Fibroblast of lung (primary cell): Measurements from ENCODE around the gene ATRN. TPM values are rescaled to one million over a fixed set of nuclear protein-coding genes. Genes with fewer than 3 reads are reported as not detected.

Experiments
- DNase-seq, 2 donors: peaks; one replicate each; pipeline versions ENCODE4 v3.0.0 to v3.0.0-alpha.2; 2010; ENCODE audit warnings: low read depth in 2 of 2
- H2AFZ ChIP-seq: 2 replicates; pipeline ENCODE4 v1.5.1; 2012; ENCODE audit warnings: low read length, control low read depth, inconsistent platforms
- H3K27ac ChIP-seq: 2 replicates; pipeline ENCODE4 v1.5.1; 2011; ENCODE audit warnings: low read length, control low read depth; ENCODE audit not compliant: insufficient read depth
- H3K27me3 ChIP-seq: 2 replicates; pipeline ENCODE4 v1.5.1; 2011; ENCODE audit warnings: mild to moderate bottlenecking, low read length; ENCODE audit not compliant: control insufficient read depth, insufficient read depth
- H3K36me3 ChIP-seq: 2 replicates; pipeline ENCODE4 v1.5.1; 2011; ENCODE audit warnings: low read length; ENCODE audit not compliant: control insufficient read depth, insufficient read depth
- H3K4me1 ChIP-seq: 2 replicates; pipeline ENCODE4 v1.5.1; 2011; ENCODE audit warnings: low read length; ENCODE audit not compliant: control insufficient read depth, insufficient read depth; ENCODE audit errors: extremely low read depth
- H3K4me2 ChIP-seq: 2 replicates; pipeline ENCODE4 v1.5.1; 2011; ENCODE audit warnings: low read length, control low read depth; ENCODE audit not compliant: insufficient read depth; ENCODE audit errors: extremely low read depth
- H3K4me3 ChIP-seq, 4 experiments: fragments of 200-600 bp in 1 of 4; sonication (generic) in 1 of 4; replicated peaks in 1 of 4; 2 replicates each; pipeline ENCODE4 v1.5.1; 2011 to 2016; ENCODE audit warnings: low read length in 4 of 4, low read depth in 3 of 4, mild to moderate bottlenecking in 3 of 4, control low read depth in 2 of 4, inconsistent platforms in 1 of 4, mixed read lengths in 1 of 4; ENCODE audit not compliant: insufficient read depth in 1 of 4; ENCODE audit errors: control extremely low read depth in 1 of 4
- H3K79me2 ChIP-seq: 2 replicates; pipeline ENCODE4 v1.5.1; 2012; ENCODE audit warnings: mild to moderate bottlenecking, low read length, inconsistent platforms; ENCODE audit not compliant: control insufficient read depth, insufficient read depth
- H3K9ac ChIP-seq: 2 replicates; pipeline ENCODE4 v1.5.1; 2011; ENCODE audit warnings: mild to moderate bottlenecking, low read length, control low read depth; ENCODE audit not compliant: insufficient read depth
- H3K9me3 ChIP-seq: 2 replicates; pipeline ENCODE4 v1.5.1; 2012; ENCODE audit warnings: low read depth, low read length; ENCODE audit not compliant: control insufficient read depth, insufficient read depth
- H4K20me1 ChIP-seq: 2 replicates; pipeline ENCODE4 v1.5.1; 2011; ENCODE audit warnings: low read length; ENCODE audit not compliant: control insufficient read depth, insufficient read depth; ENCODE audit errors: extremely low read depth
- EZH2 ChIP-seq: IDR thresholded peaks from 2 replicates; pipeline ENCODE4 v1.5.1; 2012; ENCODE audit warnings: low read length, control low read depth, mild to moderate bottlenecking; ENCODE audit errors: missing control alignments
- polyA plus RNA-seq, 2 donors: library from polyadenylated mRNA; depleted of rRNA in 1 of 2; stranded (reverse) in 1 of 2; unstranded in 1 of 2; fragments of >200 nt; gene quantifications; 2 replicates each; pipeline ENCODE4 v1.2.1, GENCODE V29; 2011 to 2012; ENCODE audit warnings: missing spikeins in 1 of 2
- total RNA-seq: library from RNA; depleted of rRNA; stranded (reverse); fragments of >200 nt; gene quantifications from 2 replicates; pipeline ENCODE4 v1.2.1, GENCODE V29; 2014
- TF ChIP-seq, protein P1 (sequence below), 2 donors: IDR thresholded peaks in 1 of 2; conservative IDR thresholded peaks in 1 of 2; 1 replicate in 1 of 2; 2 replicates in 1 of 2; pipeline ENCODE4 v1.5.1; 2011 to 2012; ENCODE audit warnings: low read length in 2 of 2, control low read depth in 1 of 2, inconsistent platforms in 1 of 2, low read depth in 1 of 2, mild to moderate bottlenecking in 1 of 2

The ATRN gene
- total and polyA plus RNA-seq, 2 donors (not counting 1 experiment from before 2014, with no cell fraction given) = 30.6 to 48.8 TPM

DNA sequence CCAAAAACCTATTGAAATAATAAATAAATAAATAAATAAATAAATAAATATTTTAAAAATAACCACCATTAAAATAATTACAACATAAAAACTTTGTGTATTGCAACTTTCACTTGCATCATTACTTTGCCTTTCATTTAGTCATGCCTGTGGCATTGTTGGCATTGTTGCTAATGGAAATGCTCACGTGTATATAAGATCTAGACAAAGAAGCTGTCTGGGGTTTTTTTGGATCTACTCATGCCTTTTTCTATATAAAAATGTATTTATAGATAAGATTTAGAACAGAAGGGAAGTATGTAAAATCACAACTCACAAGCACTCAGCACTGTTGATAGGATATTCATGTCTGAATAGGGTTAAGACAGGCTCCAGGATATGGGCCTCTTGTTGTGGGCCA lies 164.5 kb downstream of the ATRN start:
- no peak for TF ChIP-seq EZH2
- TF ChIP-seq, protein P1, sequence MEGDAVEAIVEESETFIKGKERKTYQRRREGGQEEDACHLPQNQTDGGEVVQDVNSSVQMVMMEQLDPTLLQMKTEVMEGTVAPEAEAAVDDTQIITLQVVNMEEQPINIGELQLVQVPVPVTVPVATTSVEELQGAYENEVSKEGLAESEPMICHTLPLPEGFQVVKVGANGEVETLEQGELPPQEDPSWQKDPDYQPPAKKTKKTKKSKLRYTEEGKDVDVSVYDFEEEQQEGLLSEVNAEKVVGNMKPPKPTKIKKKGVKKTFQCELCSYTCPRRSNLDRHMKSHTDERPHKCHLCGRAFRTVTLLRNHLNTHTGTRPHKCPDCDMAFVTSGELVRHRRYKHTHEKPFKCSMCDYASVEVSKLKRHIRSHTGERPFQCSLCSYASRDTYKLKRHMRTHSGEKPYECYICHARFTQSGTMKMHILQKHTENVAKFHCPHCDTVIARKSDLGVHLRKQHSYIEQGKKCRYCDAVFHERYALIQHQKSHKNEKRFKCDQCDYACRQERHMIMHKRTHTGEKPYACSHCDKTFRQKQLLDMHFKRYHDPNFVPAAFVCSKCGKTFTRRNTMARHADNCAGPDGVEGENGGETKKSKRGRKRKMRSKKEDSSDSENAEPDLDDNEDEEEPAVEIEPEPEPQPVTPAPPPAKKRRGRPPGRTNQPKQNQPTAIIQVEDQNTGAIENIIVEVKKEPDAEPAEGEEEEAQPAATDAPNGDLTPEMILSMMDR (conservative IDR thresholded peaks at IDR 0.05 in 1 of 2, IDR thresholded peaks at IDR 0.05 in 1 of 2; ENCODE audit: low read depth in 1 of 2, low read length in 2 of 2) = no peak
- Histone ChIP-seq H3K4me1 (no peaks in the 10 kb centered on the region), H4K20me1 (no peaks in the 10 kb centered on the region), H3K9ac (no peak overlapping the region), H2AFZ (no peak overlapping the region), H3K27ac (no peak overlapping the region), H3K27me3 (no peaks in the 10 kb centered on the region), H3K36me3 (no peaks in the 10 kb centered on the region), H3K4me2 (no peak overlapping the region), H3K9me3 (no peaks in the 10 kb centered on the region), H3K79me2 (no peaks in the 10 kb centered on the region), H3K4me3 (no peak overlapping the region)
- no peak for DNase-seq

DNA sequence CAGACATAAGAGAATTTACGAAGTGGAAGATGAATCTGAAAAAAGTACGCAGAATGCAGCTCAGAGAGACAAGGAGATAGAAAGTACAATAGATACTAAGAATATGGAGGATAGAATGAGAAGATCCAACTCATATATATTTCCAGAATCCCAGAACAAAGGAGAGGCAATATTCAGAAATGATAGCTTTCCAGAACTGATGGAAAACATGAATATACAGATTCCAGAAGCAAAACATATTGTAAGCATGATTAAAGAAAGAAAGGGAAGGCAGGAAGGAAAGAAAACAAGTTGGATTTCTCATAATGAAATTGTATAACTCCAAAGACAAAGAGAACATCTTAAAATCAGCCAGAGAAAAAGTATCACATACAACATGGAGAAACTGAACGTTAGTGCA lies 169.4 kb downstream of the ATRN start:
- Histone ChIP-seq H3K9ac (no peak overlapping the region), H3K4me2 (no peak overlapping the region), H3K79me2 (no peaks in the 10 kb centered on the region), H3K4me3 (no peak overlapping the region), H3K9me3 (no peaks in the 10 kb centered on the region), H2AFZ (no peak overlapping the region), H3K36me3 (peaks cover under 1% of the 10 kb centered on the region), H4K20me1 (no peaks in the 10 kb centered on the region), H3K27ac (no peak overlapping the region), H3K27me3 (no peaks in the 10 kb centered on the region), H3K4me1 (no peaks in the 10 kb centered on the region)
- TF ChIP-seq, protein P1 (conservative IDR thresholded peaks at IDR 0.05 in 1 of 2, IDR thresholded peaks at IDR 0.05 in 1 of 2; ENCODE audit: low read depth in 1 of 2, low read length in 2 of 2) = no peak
- TF ChIP-seq EZH2 = no peak
- no peak for DNase-seq

DNA sequence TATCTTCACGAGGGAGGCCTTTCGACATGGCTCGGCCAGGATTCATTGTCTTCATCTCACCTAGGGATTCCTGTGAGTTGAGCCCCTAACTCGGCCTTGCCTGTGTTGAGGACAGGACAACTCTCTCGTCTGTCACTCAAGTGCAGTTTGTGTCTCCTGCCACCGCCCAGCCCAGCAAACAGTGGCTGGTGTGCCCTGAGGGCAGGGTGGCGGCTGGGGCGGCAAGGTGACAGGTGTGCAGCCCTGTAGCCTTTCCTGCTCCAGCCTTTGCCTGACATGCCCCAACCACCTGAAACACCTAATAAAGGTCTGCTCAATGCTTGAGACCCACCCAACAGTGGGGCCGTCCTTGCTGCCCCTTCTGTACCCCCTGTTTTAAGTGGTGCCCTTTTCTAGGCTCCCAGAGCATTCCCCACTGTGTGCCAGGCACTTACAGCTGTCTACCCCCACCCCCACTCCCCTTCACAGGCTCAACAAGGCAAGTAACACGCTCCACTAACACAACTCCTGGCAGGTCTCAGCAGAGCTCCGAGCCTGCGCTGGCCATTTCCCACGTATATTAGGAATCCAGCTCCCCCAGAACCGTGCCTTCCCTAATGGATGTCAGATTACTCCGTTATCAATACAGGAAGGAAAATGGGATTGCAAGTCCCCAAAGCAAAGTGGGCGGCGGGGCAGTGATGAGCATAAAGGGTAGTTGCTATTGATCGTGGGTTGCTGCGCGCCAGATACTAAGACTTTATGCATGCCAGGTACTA lies 174.7 kb downstream of the ATRN start:
- no peaks in the 10 kb centered on the region for H3K9me3 ChIP-seq
- no peak overlapping the region for H2AFZ ChIP-seq
- TF ChIP-seq EZH2 = no peak
- TF ChIP-seq, protein P1 (conservative IDR thresholded peaks at IDR 0.05 in 1 of 2, IDR thresholded peaks at IDR 0.05 in 1 of 2; ENCODE audit: low read depth in 1 of 2, low read length in 2 of 2) = no peak
- H4K20me1 ChIP-seq = no peaks in the 10 kb centered on the region
- DNase-seq = no peak
- peaks cover 4% of the 10 kb centered on the region for H3K36me3 ChIP-seq
- H3K27ac ChIP-seq = no peak overlapping the region
- H3K4me3 ChIP-seq = no peak overlapping the region
- no peaks in the 10 kb centered on the region for H3K79me2 ChIP-seq
- no peaks in the 10 kb centered on the region for H3K27me3 ChIP-seq
- no peak overlapping the region for H3K9ac ChIP-seq
- H3K4me1 ChIP-seq = no peaks in the 10 kb centered on the region
- H3K4me2 ChIP-seq = no peak overlapping the region
